H54 (cell line): ENCODE data around the gene SHISA9.

ENCODE experiments used
- DNase-seq: peaks from one replicate; pipeline ENCODE4 v3.0.0; 2011; ENCODE audit warnings: low spot score, mixed read lengths; ENCODE audit not compliant: insufficient read length
- FAIRE-seq: peaks from 3 replicates; lab custom pipeline; 2011; peaks lifted over from hg19 to GRCh38; lab: Jason Lieb, UNC
- POLR2A ChIP-seq: IDR thresholded peaks from 2 replicates; pipeline ENCODE4 v1.6.1; 2011; ENCODE audit warnings: low read depth, mild to moderate bottlenecking, low read length

Gene SHISA9

GRCh38 chr16:12944300-12944699, 42.9 kb downstream of the SHISA9 start:
- FAIRE-seq (no peak), DNase-seq (no peak)
- no peak for TF ChIP-seq POLR2A

GRCh38 chr16:12951392-12951791, 50.0 kb downstream of the SHISA9 start:
- no peak for TF ChIP-seq POLR2A
- FAIRE-seq (no peak), DNase-seq (no peak)

GRCh38 chr16:12951976-12952375, 50.6 kb downstream of the SHISA9 start:
- TF ChIP-seq POLR2A, result no peak
- DNase-seq (no peak), FAIRE-seq (no peak)

- no peak for TF ChIP-seq POLR2A
- DNase-seq, result no peak
- FAIRE-seq, result no peak
These were observed 57.0 kb downstream of the SHISA9 start for GRCh38 chr16:12958366-12958765.

- FAIRE-seq (no peak), DNase-seq (no peak)
- TF ChIP-seq POLR2A, result no peak
These were observed 57.7 kb downstream of the SHISA9 start for GRCh38 chr16:12959072-12959471.

- FAIRE-seq, result no peak
These were observed 60.2 kb downstream of the SHISA9 start for GRCh38 chr16:12961626-12962025.

GRCh38 chr16:12964461-12964860, 63.1 kb downstream of the SHISA9 start:
- DNase-seq, result no peak
- FAIRE-seq, result no peak
- TF ChIP-seq POLR2A, result no peak

More at GRCh38 chr16:12961626-12962025, 60.2 kb downstream of the SHISA9 start:
- DNase-seq, result no peak
- TF ChIP-seq POLR2A, result no peak

- no peak for TF ChIP-seq POLR2A
- DNase-seq (no peak), FAIRE-seq (no peak)
These were observed 63.9 kb downstream of the SHISA9 start for GRCh38 chr16:12965274-12965804.

GRCh38 chr16:12971241-12971640, 69.8 kb downstream of the SHISA9 start:
- no peak for TF ChIP-seq POLR2A
- DNase-seq (peak; percentile 33), FAIRE-seq (peak; percentile 95)

- DNase-seq (no peak), FAIRE-seq (no peak)
- TF ChIP-seq POLR2A, result no peak
These were observed 70.8 kb downstream of the SHISA9 start for GRCh38 chr16:12972246-12972645.

- DNase-seq (no peak), FAIRE-seq (no peak)
- TF ChIP-seq POLR2A, result no peak
These were observed 74.4 kb downstream of the SHISA9 start for GRCh38 chr16:12975766-12976165.

GRCh38 chr16:12976496-12976895, 75.1 kb downstream of the SHISA9 start:
- FAIRE-seq, result no peak
- no peak for DNase-seq
- TF ChIP-seq POLR2A, result no peak

- DNase-seq, result no peak
These were observed 75.5 kb downstream of the SHISA9 start for GRCh38 chr16:12976936-12977335.

GRCh38 chr16:12985516-12985915, 84.1 kb downstream of the SHISA9 start:
- TF ChIP-seq POLR2A, result no peak
- no peak for FAIRE-seq
- no peak for DNase-seq

More at GRCh38 chr16:12976936-12977335, 75.5 kb downstream of the SHISA9 start:
- FAIRE-seq, result no peak
- TF ChIP-seq POLR2A, result no peak

- DNase-seq (no peak), FAIRE-seq (no peak)
- no peak for TF ChIP-seq POLR2A
These were observed 86.7 kb downstream of the SHISA9 start for GRCh38 chr16:12988071-12988470.
